NCI-H128 (cell line): ENCODE measurements around the gene KCTD20.
"Not testable (repeated sequence)": the region's sequence is repeated elsewhere in the genome, so short reads cannot be mapped to it uniquely, and the experiment has no call there.

Experiments
- DNase-seq: peaks from one replicate; lab custom pipeline; 2025; ENCODE audit not compliant: unreplicated experiment; lab: John Stamatoyannopoulos, UW

The KCTD20 gene

DNA sequence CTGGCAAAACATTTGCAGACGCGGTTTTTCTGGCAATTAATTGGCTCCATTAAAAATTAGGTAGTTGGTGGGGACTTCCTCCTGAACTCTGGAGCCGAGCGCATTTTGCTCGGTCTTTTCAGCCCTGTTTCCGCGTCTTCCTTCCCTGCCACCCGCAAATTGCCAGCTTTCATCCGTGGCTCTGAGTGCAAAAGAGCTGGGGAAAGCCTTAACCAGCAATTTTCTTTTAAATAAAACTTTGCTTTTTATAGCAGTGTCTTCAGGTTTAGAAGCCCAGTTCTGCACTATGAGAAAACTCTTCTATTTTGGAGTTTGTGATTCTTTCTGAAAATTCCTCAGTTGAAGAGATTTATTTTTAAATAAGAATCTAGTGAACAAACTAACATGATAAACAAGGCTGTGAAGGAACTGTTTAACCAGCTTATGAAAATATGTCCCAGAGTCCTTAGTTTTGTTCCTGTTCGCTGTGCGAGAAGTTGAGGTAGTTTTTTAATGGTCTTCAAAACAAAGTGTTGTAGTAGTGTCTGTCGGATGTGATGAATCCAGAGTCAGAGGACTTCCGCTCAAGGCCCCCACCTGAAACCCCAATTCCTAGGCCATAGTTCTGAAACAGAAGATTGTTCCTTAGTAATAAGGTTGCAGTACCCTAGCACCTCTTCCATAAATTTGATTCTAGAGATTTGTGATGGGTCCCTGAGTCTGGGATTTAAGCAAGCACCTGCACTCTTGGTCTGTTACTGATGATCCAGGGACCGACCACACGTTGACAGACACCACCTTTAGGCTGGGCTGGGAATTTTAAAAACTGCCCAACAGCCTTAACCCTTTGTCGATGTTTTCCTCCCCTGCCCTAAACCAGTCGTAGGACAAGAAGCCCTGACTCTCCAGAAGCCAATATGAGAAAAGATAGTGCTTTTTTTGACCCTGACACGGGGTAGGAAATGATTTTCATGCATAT lies 950 bp downstream of the KCTD20 start:
- DNase-seq = no peak

DNA sequence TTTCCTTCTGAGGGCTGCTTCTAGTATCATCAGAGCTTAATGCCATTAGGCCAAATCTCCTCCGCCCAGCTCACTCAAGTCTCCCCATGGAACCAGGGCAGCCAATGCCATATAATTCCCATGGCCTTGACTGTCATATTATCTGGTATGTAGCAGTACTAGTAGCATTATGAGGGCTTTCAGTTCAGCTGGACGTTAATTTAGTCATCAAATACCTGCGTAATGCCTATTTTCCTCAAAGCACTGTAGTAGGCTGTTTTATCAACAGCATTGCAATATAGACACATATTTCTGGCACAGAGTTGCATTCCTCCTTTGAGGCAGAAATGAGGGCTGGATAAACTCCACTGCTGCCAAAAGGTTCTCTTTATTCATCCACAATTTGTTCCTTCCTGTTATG lies 1.7 kb downstream of the KCTD20 start:
- DNase-seq = no peak

DNA sequence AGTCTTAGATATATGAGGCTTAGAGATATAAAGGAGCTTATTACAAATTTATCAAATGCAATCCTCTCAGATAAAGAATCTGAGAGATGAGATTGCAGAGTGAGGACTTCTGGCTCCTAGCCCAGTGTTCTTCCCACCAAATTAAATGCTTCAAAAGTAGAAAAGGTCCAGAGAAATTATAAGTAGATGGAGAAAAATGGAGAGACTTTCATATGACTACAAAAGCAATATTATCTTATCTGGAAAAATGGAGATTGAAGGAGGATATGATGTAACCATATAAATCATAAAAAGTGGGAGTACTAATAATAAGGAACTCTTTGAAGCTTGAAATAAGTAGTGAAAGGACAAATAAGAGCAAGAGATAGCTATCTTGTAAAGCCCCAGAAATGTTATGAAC lies 2.8 kb downstream of the KCTD20 start:
- no peak for DNase-seq

DNA sequence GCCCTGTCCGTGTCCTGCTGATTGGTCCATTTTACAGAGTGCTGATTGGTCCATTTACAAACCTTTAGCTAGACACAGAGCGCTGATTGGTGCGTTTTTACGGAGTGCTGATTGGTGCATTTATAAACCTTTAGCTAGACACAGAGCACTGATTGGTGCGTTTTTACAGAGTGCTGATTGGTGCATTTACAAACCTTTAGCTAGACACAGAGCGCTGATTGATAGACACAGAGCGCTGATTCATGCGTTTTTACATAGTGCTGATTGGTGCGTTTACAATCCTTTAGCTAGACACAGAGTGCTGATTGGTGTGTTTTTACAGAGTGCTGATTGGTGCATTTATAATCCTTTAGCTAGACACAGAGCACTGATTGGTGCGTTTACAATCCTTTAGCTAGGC lies 6.4 kb downstream of the KCTD20 start:
- DNase-seq = not testable (repeated sequence)

DNA sequence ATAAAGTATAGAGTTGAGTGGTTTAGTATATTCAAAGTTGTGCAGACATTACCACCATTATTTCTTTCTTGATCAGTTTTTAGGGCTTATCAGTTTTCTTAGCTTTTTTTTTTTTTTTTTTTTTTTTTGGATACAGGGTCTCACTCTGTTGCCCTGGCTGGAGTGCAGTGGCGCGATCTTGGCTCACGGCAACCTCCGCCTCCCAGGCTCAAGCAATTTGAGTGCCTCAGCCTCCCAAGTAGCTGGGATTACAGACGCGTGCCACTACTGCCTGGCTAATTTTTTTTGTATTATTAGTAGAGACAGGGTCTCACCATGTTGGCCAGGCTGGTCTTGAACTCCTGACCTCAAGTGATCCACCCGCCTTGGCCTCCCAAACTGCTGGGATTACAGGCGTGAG lies 10.1 kb downstream of the KCTD20 start:
- DNase-seq = not testable (repeated sequence)

DNA sequence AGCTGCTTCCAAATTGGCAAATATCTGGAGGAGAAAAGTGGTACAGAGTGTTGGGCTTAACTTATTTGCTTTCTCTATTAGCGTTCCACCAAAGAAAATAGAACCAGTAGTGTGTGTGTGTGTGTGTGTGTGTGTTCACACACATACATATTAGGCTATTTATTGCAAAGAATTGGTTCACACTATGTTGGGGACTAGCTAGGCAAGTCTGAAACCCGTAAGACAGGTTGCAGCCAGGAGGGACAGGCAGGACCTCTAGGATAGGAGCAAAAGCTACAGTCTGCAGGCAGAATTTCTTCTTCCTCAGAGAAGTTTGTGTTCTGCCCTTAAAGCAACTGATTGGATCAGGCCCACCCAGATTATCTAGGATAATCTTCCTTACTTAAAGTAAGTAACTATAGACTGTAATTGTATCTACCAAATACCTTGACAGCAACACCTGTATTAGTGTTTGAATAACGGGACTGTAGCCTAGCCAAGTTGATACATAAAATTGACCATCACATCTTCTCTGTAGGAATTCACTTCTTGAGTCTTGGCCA lies 12.8 kb downstream of the KCTD20 start:
- DNase-seq = no peak

DNA sequence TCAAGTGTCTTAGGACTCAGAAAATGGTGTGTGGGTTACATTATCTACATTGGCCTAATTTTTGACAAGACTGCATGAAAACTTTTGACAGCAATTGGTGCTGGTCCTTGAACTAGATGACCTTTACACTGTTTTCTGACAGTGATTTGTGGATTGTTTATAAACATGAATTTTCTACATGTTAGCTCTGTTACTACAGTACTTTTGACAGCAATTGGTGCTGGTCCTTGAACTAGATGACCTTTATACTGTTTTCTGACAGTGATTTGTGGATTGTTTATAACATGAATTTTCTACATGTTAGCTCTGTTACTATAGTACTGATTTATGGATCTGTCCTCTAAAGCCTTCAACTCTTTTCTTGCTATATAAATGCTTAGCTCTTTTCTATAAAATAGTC lies 16.7 kb downstream of the KCTD20 start:
- no peak for DNase-seq

DNA sequence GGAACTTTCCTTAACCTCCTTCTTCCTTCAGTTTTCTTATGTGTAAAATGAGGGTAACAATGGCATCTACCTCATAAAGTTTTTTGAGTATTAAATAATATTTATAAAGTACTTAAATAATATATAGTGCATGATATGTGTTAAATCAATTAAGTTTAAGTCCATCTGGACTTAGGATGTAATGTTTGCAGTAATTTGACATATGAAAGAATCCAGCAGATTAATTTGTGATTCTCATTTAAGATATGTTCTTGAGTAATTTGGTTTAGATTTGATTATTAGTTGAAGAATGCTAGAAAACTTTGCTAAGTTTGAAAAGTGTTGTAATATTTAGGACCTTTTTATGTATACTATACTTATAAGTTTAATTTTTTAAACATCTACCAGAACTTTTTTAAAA lies 18.1 kb downstream of the KCTD20 start:
- no peak for DNase-seq

DNA sequence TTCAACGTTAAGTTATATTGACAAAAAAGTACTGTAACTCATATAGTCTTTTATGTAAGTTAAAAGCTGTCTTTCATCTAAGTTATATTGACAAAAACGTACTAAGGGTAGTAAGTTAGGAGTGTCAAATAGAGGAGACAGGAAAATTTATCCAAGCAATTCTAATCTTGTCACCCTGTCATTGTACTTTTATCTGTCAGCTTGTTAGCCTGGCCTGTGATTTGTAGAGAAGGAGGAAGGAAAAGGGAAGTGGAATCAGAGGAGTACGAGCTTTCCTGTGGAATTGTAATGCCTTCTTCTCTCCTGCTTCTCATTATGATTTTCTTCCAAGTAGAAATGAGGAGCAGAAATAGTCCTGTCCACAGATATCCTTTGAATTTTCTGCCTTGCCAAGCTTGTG lies 18.8 kb downstream of the KCTD20 start:
- no peak for DNase-seq

DNA sequence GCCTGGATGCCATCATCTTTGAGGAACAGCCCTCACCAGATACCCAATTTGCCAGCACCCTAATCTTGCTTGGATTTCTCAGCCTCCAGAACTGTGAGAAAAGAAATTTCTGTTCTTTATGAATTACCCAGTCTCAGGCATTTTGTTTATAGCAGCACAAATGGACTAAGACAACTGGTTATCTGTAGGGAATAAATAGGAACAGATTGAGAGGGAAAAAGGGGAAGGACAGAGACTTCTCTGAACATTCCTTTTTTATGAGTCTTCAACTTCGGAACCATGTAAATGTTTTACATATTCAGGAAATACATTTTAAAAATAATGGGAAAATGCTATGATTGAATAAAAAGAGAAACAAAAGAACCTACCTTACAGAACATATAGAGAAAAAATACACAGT lies 20.9 kb downstream of the KCTD20 start:
- DNase-seq = no peak

DNA sequence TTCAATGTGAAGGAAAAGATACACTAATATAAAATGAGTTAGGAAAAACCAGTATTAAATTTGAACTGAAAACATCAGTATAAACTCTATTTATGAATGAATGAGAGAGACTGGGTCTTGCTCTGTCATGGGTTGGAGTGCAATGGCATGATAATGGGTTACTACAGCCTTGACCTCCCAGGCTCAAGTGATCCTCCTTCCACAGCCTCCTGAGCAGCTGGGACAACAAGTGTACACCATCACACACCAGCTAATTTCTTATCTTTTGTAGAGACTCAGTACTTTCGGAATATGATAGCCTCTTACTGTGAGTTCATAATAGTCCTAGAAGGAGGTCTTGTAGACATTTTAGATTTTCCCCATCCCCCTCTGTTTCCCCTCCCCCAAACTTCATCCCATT lies 21.4 kb downstream of the KCTD20 start:
- no peak for DNase-seq

DNA sequence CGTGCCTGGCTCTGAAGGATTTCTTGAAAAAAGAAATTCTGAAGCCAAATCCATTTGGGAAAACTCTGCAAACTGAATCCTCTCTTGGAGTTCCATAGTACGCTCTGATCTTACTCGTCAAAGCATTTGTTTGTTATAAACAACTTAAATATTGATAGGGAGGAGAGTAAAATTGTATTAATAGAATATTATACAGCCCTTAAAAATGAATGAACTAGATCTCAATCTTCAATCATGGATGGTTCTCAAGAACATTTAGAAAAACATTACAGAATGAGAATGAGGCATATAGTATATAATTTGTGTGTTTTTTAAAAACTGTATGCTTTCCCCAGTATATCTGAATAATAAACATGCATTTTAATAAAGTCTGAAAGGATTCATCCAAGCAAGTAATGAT lies 24.8 kb downstream of the KCTD20 start:
- no peak for DNase-seq

DNA sequence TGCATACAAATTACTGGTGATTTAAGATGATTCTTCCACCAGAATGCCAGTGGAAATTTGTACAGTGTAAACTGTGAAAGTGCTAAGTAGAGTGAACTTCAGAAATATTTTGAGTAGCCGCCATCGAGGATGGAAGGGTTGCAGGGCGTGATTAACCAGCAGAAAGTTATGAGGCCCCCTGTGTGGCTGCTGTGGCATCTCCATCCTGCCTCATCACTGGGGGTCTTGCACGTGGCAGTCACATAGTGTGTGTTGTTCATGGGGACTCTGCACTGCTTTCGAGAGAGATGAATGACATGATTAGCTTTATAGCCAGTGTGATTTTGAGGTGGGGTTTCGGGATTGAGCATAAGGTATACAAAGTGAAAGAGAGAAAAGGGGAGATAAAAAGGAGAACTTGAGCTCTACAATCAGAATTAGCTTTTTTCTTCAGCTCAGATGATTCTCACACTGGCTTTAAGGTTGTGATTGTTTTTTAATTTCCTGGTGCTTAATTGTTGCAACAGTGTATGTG lies 26.4 kb downstream of the KCTD20 start:
- DNase-seq = no peak

DNA sequence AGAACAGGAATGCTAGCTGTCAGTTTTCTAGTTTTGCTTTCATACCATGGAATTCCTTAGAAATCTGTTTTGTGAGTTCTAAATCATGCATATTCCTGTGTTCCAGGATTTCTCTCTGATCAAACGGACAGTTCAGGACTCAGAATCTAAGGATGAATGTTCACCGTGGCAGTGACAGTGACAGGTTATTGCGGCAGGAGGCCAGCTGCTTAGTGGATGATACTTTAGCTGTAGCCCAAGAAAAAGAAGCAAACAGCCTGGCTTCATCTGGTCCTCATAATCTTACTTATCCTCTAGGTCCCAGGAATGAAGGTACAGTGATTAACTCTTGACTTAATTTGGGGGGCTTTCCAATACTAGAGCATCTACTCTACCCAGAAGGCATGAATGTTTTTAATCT lies 27.1 kb downstream of the KCTD20 start:
- DNase-seq = no peak

DNA sequence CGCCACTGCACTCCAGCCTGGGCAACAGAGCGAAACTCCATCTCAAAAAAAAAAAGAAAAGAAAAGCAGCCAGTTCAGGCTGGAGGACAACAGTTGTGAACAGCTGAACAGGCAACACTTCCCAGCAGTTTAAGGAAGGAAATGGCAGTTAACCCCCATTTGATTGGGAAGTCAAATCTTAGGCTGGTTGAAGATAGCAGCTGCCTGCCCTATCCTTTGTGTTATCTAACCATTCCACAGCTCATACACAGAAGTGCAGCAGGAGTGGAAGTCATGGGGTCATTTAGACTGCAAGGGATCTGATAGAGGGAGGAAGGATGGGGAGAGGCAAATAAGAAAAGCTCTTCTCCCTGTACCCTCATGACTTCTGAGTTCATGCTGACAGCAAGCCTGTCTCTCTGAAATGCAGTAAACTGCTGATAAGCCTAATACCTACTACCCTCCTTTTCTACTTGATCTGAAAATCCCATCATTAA lies 35.3 kb downstream of the KCTD20 start:
- DNase-seq = no peak

DNA sequence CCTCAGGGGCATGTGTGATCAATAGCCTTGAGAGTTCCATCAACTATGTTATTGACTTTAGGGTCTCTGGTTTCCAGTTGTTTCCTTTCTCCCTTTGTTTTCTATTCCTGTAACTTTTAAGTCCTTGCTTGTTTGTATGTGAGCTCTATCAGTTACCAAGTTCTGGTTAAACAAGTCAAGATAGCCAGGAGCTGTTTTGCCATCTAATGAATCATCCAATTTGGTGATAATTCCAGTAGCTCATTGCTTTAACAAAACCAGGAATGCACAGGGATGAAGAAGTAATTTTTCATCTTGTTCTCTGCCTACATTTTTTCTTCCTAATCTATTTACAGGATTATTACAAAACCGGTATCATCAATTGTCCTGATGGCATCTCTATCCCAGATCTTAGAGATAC lies 36.5 kb downstream of the KCTD20 start:
- no peak for DNase-seq

DNA sequence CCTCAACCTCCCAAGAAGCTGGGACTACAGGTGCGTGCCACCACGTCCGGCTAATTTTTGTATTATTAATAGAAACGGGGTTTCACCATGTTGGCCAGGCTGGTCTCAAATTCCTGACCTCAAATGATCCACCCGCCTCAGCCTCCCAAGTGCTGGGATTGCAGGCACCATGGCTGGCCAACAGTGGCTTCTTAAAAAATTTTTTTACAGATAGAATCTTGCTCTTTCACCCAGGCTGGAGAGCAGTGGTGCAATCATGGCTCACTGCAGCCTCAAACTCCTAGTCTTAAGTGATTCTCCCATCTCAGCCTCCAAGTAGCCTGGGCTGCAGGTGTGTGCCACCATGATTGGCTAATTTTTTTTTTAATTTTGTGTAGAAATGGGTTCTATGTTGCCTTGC lies 40.5 kb downstream of the KCTD20 start:
- not testable (repeated sequence) for DNase-seq

DNA sequence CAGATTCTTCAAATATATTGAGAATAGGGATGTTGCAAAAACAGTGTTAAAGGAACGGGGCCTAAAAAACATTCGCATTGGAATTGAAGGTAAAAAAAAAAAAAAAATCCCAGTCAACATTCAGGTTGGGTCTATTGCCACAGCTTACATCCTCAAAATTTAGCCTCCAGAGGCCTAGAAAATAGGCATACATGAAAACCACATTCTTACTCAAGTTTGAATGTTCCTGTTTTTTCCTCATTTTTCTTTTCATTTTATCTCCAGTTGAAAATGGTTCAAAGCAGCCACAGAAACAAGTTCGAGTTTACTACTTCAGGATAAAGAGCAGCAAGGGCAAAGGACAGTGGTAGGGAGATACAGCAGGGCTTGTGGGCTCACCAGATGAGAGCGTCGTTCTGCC lies 41.9 kb downstream of the KCTD20 start:
- DNase-seq = no peak

DNA sequence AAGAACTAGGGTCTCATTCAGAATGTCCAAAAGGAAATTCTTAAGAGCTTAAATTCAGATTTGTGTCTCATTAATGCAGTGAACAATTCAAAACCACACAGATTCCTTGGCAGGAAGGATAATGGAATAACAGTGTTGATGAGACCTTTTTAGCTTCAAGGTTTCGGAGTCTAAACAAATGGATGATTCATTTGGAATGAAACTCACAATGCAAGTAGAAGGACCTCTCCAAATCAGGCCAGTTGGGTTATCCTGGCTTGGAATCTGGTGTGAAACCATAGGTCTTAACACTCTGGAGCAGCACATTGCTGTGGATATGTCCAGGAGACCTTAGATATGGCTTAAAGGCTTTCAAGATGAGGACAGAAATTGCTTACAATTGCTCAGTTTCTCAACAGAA lies 44.9 kb downstream of the KCTD20 start:
- DNase-seq = no peak

DNA sequence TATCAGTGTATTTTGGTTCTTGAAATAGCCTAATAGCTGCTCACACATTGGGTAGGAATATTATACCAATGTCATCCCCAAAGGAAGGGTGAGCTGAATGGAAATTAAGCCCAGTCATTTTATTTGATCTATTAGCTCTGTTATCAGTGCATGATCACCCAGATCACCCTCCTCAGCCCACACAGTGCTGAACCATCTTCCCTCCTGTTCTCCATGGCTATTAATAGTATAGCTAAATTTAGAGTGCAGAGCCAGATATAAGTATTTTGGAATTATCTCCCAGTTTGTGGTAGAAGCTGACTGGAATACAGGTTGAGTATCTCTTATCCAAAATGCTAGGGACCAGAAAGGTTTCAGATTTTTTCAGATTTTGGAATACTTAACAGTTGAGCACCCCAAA lies 45.4 kb downstream of the KCTD20 start:
- DNase-seq = no peak

DNA sequence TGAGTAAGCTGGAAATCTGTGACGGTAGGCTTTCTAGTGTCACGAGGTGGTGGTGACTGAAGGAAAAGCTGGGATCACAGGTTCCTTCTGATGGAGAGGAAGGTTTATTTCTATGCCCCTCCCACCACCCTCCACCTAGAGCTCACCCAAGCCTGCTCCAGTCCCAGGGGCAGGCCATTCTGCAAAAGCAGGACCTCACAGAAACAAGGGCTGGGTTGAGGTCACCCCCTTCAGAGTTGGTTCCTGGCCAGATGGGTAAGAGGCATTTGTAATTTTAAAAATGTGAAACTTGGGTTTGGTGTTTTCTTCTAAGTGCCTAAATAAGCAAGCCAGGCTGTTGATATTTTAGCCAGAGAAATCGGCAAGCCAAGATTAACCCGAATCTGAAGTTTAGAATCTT lies 46.6 kb downstream of the KCTD20 start:
- DNase-seq = no peak

DNA sequence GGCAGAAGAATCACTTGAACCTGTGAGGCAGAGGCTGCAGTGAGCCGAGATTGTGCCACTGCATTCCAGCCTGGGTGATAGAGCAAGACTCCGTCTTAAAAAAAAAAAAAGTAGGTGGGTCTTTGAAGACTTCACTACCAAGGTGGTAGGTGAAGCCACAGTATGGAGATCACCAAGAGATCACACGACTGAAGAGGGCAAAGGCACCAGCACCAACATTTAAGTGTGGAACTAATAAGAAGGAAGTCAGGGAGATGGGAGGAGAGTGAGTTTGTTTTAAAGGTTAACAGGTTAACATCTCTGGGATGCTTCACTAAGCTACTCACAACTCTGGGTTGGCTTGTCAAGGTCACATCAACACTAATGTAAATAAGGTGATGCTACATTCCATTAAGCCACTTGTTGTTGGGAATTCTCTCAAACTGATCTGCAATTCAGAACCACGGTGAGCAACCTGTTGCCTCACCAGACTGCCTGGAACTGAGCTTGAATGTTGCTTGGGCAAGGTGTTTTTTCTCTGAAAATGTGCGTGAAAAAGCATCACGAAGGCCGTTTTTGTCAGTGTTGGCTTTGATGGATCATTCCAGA lies 48.7 kb downstream of the KCTD20 start:
- DNase-seq = no peak
